HCT116 (cell line): ENCODE measurements around the gene NFX1.

Experiments
- CEBPB ChIP-seq: IDR thresholded peaks from 2 replicates; pipeline ENCODE4 v1.6.1; 2012; ENCODE audit warnings: low read depth
- CTCF ChIP-seq, 3 experiments: fragments of 200-600 bp in 1 of 3; sonication (generic) in 1 of 3; IDR thresholded peaks in 2 of 3; conservative IDR thresholded peaks in 1 of 3; 2 replicates each; pipeline ENCODE4 v1.5.1; 2012 to 2017; ENCODE audit warnings: low read depth in 2 of 3, low read length in 2 of 3, antibody characterized with exemption in 1 of 3, borderline replicate concordance in 1 of 3, control low read depth in 1 of 3, mild to moderate bottlenecking in 1 of 3, mixed read lengths in 1 of 3, mixed run types in 1 of 3, moderate library complexity in 1 of 3; ENCODE audit not compliant: insufficient read depth in 1 of 3
- EZH2 ChIP-seq: fragments of 200-600 bp; sonication (generic); IDR thresholded peaks from 2 replicates; pipeline ENCODE4 v1.6.1; 2017; ENCODE audit warnings: antibody characterized with exemption, mixed run types
- POLR2AphosphoS5 ChIP-seq: IDR thresholded peaks from 2 replicates; pipeline ENCODE4 v1.6.1; 2011; ENCODE audit warnings: mild to moderate bottlenecking, low read depth, low read length, moderate library complexity
- REST ChIP-seq: IDR thresholded peaks from 2 replicates; pipeline ENCODE4 v1.6.1; 2012; ENCODE audit warnings: low read depth
- ZBTB33 ChIP-seq: IDR thresholded peaks from 2 replicates; pipeline ENCODE4 v1.6.1; 2011; ENCODE audit warnings: mild to moderate bottlenecking, low read length, moderate library complexity; ENCODE audit not compliant: insufficient replicate concordance; ENCODE audit errors: extremely low read depth

GRCh38 chr9:33355933-33356332 is 65.6 kb downstream of the NFX1 start:
- TF ChIP-seq REST (no peak), POLR2AphosphoS5 (no peak), CEBPB (no peak), ZBTB33 (no peak), CTCF (IDR thresholded peaks at IDR 0.05 in 2 of 3, conservative IDR thresholded peaks at IDR 0.05 in 1 of 3; ENCODE audit: borderline replicate concordance in 1 of 3, insufficient read depth in 1 of 3, low read depth in 2 of 3, low read length in 2 of 3) (no peak), EZH2 (no peak)
